Measurements from ENCODE around the gene INPP5J. TPM values are rescaled to one million over a fixed set of nuclear protein-coding genes. Genes with fewer than 3 reads are reported as not detected.

The INPP5J gene
- total and polyA plus RNA-seq, 7 donors = 1.1 to 15.3 (median 2.2) TPM

GRCh38 chr22:31127181-31127772 lies 4.5 kb downstream of the INPP5J start:
- H3K4me3 ChIP-seq = no peak overlapping the region
- no peaks in the 10 kb centered on the region for H3K27me3 ChIP-seq
- no peaks in the 10 kb centered on the region for H3K36me3 ChIP-seq
- no peaks in the 10 kb centered on the region for H3K9me3 ChIP-seq
- intact Hi-C loops (cut with DNase I) = loop anchor here (10.0 kb wide), 1 partner anchor 362 kb away; no protein-coding TSS in a partner anchor
- WGBS, 2 donors = 50 to 72% methylated on average over 19 of the region's 19 CpGs
- TF ChIP-seq EP300 (IDR thresholded peaks at IDR 0.05) (no peak), CTCF (IDR thresholded peaks at IDR 0.05) (no peak), POLR2AphosphoS5 (IDR thresholded peaks at IDR 0.05) (no peak), POLR2A (IDR thresholded peaks at IDR 0.05) (no peak)
- peaks cover 0 to 14% (median 13%) of the 10 kb centered on the region in 4 donors for H3K4me1 ChIP-seq
- no peak for DNase-seq
- H3K27ac ChIP-seq = no peak overlapping the region

- no peaks in the 10 kb centered on the region for H3K27me3 ChIP-seq
- peaks cover 0 to 8% (median 4%) of the 10 kb centered on the region in 4 donors for H3K4me1 ChIP-seq
- no peak for DNase-seq
- no peaks in the 10 kb centered on the region for H3K36me3 ChIP-seq
- 91 to 95% methylated on average over 7 of the region's 7 CpGs for WGBS, 2 donors
- H3K4me3 ChIP-seq = no peak overlapping the region
- no peak for TF ChIP-seq POLR2AphosphoS5 (IDR thresholded peaks at IDR 0.05)
- no peak for TF ChIP-seq EP300 (IDR thresholded peaks at IDR 0.05)
- TF ChIP-seq CTCF (IDR thresholded peaks at IDR 0.05) = no peak
- no peak for TF ChIP-seq POLR2A (IDR thresholded peaks at IDR 0.05)
- no peak overlapping the region for H3K27ac ChIP-seq
- H3K9me3 ChIP-seq = no peaks in the 10 kb centered on the region
- intact Hi-C loops (cut with DNase I) = loop anchor here (10.0 kb wide), 1 partner anchor 363 kb away; no protein-coding TSS in a partner anchor
Observed at GRCh38 chr22:31128156-31128555, 5.4 kb downstream of the INPP5J start.

GRCh38 chr22:31130873-31131272 lies 8.1 kb downstream of the INPP5J start:
- no peaks in the 10 kb centered on the region for H3K9me3 ChIP-seq
- no peak overlapping the region for H3K27ac ChIP-seq
- DNase-seq = no peak
- H3K27me3 ChIP-seq = no peaks in the 10 kb centered on the region
- H3K36me3 ChIP-seq = no peaks in the 10 kb centered on the region
- TF ChIP-seq POLR2A (IDR thresholded peaks at IDR 0.05) (no peak), CTCF (IDR thresholded peaks at IDR 0.05) (no peak)
- WGBS, 2 donors = 91% methylated on average over 2 of the region's 2 CpGs
- H3K4me1 ChIP-seq = peaks cover 0 to 4% (median 0%) of the 10 kb centered on the region in 4 donors
- H3K4me3 ChIP-seq = no peak overlapping the region
- intact Hi-C loops (cut with DNase I) = no loop called here

DNA sequence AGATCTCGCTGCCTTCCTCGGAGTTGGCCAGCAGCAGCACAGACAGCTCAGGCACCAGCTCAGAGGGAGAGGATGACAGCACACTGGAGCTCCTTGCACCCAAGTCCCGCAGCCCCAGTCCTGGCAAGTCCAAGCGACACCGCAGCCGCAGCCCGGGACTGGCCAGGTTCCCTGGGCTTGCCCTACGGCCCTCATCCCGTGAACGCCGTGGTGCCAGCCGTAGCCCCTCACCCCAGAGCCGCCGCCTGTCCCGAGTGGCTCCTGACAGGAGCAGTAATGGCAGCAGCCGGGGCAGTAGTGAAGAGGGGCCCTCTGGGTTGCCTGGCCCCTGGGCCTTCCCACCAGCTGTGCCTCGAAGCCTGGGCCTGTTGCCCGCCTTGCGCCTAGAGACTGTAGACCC lies 11.1 kb downstream of the INPP5J start:
- H3K27me3 ChIP-seq = peaks cover 0 to 8% (median under 1%) of the 10 kb centered on the region in 3 donors
- no peak for DNase-seq
- TF ChIP-seq CTCF (IDR thresholded peaks at IDR 0.05) (no peak), EP300 (IDR thresholded peaks at IDR 0.05) (no peak), POLR2AphosphoS5 (IDR thresholded peaks at IDR 0.05) (no peak), POLR2A (IDR thresholded peaks at IDR 0.05) (no peak)
- H3K27ac ChIP-seq = no peak overlapping the region
- no peaks in the 10 kb centered on the region for H3K9me3 ChIP-seq
- H3K4me1 ChIP-seq = no peaks in the 10 kb centered on the region
- no peak overlapping the region for H3K4me3 ChIP-seq
- WGBS, 2 donors = 96% methylated on average over 19 of the region's 19 CpGs
- intact Hi-C loops (cut with DNase I) = no loop called here
- no peaks in the 10 kb centered on the region for H3K36me3 ChIP-seq

DNA sequence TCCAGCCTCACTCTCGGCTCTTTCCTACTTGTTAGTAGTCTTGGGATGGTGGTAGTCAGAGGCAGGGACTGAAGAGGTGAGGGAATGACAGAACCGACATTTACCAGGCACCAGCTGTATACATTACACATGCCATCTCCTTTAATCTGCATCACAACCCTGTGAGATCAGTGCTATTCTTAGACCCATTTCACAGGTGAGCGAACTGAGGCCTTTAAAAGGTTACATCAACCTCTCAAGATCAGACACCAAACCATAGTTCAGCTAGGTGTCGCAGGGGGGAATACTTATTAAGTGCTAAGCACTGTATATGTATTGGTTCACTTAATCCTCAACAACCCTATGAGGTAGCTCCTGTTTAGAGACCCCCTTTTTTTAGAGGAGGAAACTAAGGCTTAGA lies 11.9 kb downstream of the INPP5J start:
- Histone ChIP-seq H3K27ac (no peak overlapping the region), H3K9me3 (no peaks in the 10 kb centered on the region), H3K4me1 (no peaks in the 10 kb centered on the region), H3K4me3 (no peak overlapping the region), H3K27me3 (peaks cover 0 to 16% (median 9%) of the 10 kb centered on the region in 3 donors), H3K36me3 (no peaks in the 10 kb centered on the region)
- intact Hi-C loops (cut with DNase I) = no loop called here
- no peak for TF ChIP-seq CTCF (IDR thresholded peaks at IDR 0.05)
- WGBS, 2 donors = 90 to 92% methylated on average over 4 of the region's 4 CpGs
- DNase-seq = no peak

All from sigmoid colon (tissue), 7 donors.